Stimulated activated CD4-positive, alpha-beta T cell treated with anti-CD3 and anti-CD28 coated beads, Interleukin-2, amount 100 ng/mL, for 48 hours (primary cell): ENCODE measurements around the gene ZDHHC17.
"Not testable (repeated sequence)": the region's sequence is repeated elsewhere in the genome, so short reads cannot be mapped to it uniquely, and the experiment has no call there.

ENCODE experiments used
- DNase-seq, 2 donors: peaks; one replicate each; pipeline ENCODE4 v3.0.0-alpha.2; 2020

Gene ZDHHC17

GRCh38 chr12:76763746-76764675 is at the start of gene ZDHHC17:
TSS of gene ZDHHC17 (plus strand) at chr12:76764115. CDS start at chr12:76764237, 122 bp downstream.
- DNase-seq = peak; percentile 80

- no peak for DNase-seq
Observed at GRCh38 chr12:76714415-76714814, 49.5 kb upstream of the ZDHHC17 start.

- no peak for DNase-seq
Observed at GRCh38 chr12:76714861-76715260, 49.1 kb upstream of the ZDHHC17 start.

GRCh38 chr12:76715332-76715731 is 48.6 kb upstream of the ZDHHC17 start:
- DNase-seq = no peak

- DNase-seq = no peak
Observed at GRCh38 chr12:76717314-76717713, 46.6 kb upstream of the ZDHHC17 start.

- DNase-seq = no peak
Observed at GRCh38 chr12:76719171-76720041, 44.5 kb upstream of the ZDHHC17 start.

- DNase-seq = no peak
Observed at GRCh38 chr12:76720068-76720467, 43.8 kb upstream of the ZDHHC17 start.

- DNase-seq = no peak
Observed at GRCh38 chr12:76726626-76727025, 37.3 kb upstream of the ZDHHC17 start.

- not testable (repeated sequence) for DNase-seq
Observed at GRCh38 chr12:76732188-76732587, 31.7 kb upstream of the ZDHHC17 start.

GRCh38 chr12:76737689-76738088 is 26.2 kb upstream of the ZDHHC17 start:
- not testable (repeated sequence) for DNase-seq

GRCh38 chr12:76738824-76739579 is 24.9 kb upstream of the ZDHHC17 start:
- no peak for DNase-seq

GRCh38 chr12:76739896-76740295 is 24.0 kb upstream of the ZDHHC17 start:
- DNase-seq = no peak

GRCh38 chr12:76740501-76740900 is 23.4 kb upstream of the ZDHHC17 start:
- no peak for DNase-seq

GRCh38 chr12:76745343-76745742 is 18.6 kb upstream of the ZDHHC17 start:
- DNase-seq = no peak

GRCh38 chr12:76746516-76746915 is 17.4 kb upstream of the ZDHHC17 start:
- DNase-seq = no peak

- no peak for DNase-seq
Observed at GRCh38 chr12:76747245-76747644, 16.7 kb upstream of the ZDHHC17 start.

GRCh38 chr12:76755829-76756379 is 8.0 kb upstream of the ZDHHC17 start:
- no peak for DNase-seq

GRCh38 chr12:76757694-76758093 is 6.2 kb upstream of the ZDHHC17 start:
- DNase-seq = no peak

GRCh38 chr12:76762601-76762980 is 1.3 kb upstream of the ZDHHC17 start:
- DNase-seq = no peak

GRCh38 chr12:76764856-76765255 is 941 bp downstream of the ZDHHC17 start:
- no peak for DNase-seq

GRCh38 chr12:76765598-76765997 is 1.7 kb downstream of the ZDHHC17 start:
- no peak for DNase-seq

- DNase-seq = no peak
Observed at GRCh38 chr12:76766161-76766560, 2.2 kb downstream of the ZDHHC17 start.

- no peak for DNase-seq
Observed at GRCh38 chr12:76768576-76768975, 4.7 kb downstream of the ZDHHC17 start.
